Measurements from ENCODE around the gene SEC14L2.
"Not testable (repeated sequence)": the region's sequence is repeated elsewhere in the genome, so short reads cannot be mapped to it uniquely, and the experiment has no call there.

The SEC14L2 gene

GRCh38 chr22:30460555-30460954 is 63.7 kb downstream of the SEC14L2 start:
- not testable (repeated sequence) for DNase-seq

GRCh38 chr22:30469165-30469564 is 72.3 kb downstream of the SEC14L2 start:
- DNase-seq, result no peak

GRCh38 chr22:30470655-30471054 is 73.8 kb downstream of the SEC14L2 start:
- DNase-seq, result no peak

DNA sequence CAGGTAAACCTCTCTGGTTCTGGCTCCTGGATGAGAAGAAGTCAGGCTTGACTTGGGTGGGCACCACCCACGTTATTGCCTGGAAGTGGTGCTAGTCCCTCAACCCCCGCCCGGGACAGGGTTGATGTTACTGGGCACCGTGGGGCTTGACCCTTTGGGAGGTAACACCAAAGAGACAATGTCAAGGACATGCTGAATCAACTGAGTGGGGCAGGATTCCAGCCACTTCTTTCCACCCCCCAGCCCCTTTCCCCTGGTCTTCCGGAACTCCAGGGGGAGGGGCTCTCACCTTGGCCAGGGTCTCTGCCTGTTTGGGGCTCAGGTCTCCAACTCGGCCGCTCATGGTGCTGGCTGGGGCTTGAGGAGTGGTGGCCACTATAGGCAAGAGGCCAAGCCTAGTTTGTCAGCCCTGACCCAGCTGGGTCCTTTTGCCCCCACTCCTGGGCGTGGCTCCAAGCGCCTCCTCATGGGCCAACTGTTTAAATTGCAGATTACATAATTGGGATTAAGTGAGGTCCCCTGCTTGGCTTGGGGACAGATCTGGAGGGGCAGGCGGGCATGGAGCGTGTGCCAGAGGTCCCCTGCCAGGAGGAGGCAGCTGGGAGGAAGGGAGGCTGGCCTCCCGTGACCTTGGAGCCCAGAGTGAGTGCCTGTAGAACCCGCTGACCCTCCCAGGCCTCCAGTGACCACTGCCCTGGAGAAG is 74.9 kb downstream of the SEC14L2 start, which contains the start of gene SEC14L3:
TSS of gene SEC14L3 (minus strand) at position 402 of the 703 bp plus-strand sequence. CDS start at position 343, 59 bp downstream.
- no peak for DNase-seq

DNA sequence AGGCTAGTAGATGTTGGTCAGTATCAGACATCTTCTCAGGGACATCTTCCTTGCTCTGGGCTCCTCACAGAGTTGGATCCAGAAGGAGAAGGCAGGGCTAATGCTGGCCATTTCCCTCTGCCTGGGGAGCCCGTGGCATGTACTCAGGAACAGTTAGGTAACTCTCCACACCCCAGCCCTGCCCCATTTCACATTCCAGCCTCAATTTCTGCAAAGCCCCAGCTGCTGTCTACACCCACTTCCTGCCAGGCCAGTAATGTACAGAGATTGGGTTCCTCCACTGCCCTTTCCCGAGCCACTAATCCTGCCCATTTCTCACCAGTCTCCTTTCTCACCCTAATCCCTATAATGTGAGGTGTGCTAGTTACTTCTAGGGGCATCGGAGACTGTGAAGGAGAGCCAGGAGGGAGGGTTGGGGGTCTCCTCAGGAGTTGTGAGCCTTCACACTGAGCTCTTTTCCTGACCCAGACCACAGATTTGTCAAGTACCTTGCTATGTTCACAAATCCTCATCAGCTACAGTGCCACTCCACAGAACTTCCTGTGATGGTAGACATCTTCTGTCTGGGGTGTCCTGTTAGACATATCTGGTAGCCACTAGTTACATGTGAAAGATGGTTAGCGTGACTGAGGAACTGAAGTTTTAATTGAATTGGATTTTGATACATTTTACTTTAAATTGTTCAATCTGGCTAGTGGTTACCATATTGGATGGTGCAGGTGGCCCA is 76.3 kb downstream of the SEC14L2 start:
- DNase-seq, result no peak

DNA sequence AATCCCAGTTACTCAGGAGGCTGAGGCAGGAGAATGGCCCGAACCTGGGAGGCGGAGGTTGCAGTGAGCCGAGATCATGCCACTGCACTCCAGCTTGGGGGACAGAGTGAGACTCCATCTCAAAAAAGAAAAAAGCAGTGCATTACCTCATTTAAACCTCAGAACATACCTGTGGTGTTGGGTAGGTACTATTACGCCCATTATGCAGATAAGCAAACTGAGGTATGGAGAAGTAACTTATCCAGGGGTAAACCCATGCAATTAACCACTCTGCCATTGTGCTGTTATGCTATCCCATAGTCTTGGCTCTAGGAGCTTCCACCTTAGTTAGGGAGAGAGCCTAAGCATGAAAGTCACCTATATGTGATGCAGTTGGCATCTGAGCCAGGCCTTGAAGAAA is 77.3 kb downstream of the SEC14L2 start:
- no peak for DNase-seq
